Measurements from ENCODE around the gene CTSA. TPM values are rescaled to one million over a fixed set of nuclear protein-coding genes. Genes with fewer than 3 reads are reported as not detected.

The CTSA gene
- total RNA-seq, 4 donors from 2014 or later, result 79.1 to 164 (median 109) TPM

DNA sequence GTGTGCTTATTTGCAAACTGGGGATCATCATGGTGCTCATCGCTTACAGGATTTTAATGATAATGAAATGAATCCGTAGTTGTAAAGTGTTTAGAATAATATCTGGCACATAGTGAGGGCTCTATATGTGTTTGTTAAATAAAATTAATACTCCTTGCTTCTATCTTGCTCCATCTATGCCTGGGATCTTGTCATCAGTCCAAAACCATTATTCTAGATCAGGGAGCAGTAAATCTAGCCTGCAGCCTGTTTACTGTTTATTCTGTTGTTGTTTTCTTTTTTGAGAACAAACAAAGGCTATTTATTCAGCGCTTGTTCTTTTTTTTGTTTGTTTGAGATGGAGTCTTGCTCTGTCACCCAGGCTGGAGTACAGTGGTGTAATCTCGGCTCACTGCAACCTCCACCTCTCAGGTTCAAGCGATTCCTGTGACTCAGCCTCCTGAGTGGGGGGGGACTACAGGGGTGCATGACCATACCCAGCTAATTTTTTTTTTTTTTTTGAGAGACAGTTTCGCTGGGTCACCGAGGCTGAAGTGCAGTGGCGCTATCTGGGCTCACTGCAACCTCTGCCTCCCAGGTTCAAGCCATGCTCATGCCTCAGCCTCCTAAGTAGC is 42.1 kb upstream of the CTSA start:
- TF ChIP-seq, protein P1, sequence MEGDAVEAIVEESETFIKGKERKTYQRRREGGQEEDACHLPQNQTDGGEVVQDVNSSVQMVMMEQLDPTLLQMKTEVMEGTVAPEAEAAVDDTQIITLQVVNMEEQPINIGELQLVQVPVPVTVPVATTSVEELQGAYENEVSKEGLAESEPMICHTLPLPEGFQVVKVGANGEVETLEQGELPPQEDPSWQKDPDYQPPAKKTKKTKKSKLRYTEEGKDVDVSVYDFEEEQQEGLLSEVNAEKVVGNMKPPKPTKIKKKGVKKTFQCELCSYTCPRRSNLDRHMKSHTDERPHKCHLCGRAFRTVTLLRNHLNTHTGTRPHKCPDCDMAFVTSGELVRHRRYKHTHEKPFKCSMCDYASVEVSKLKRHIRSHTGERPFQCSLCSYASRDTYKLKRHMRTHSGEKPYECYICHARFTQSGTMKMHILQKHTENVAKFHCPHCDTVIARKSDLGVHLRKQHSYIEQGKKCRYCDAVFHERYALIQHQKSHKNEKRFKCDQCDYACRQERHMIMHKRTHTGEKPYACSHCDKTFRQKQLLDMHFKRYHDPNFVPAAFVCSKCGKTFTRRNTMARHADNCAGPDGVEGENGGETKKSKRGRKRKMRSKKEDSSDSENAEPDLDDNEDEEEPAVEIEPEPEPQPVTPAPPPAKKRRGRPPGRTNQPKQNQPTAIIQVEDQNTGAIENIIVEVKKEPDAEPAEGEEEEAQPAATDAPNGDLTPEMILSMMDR (IDR thresholded peaks at IDR 0.05; ENCODE audit: low read depth), result no peak

DNA sequence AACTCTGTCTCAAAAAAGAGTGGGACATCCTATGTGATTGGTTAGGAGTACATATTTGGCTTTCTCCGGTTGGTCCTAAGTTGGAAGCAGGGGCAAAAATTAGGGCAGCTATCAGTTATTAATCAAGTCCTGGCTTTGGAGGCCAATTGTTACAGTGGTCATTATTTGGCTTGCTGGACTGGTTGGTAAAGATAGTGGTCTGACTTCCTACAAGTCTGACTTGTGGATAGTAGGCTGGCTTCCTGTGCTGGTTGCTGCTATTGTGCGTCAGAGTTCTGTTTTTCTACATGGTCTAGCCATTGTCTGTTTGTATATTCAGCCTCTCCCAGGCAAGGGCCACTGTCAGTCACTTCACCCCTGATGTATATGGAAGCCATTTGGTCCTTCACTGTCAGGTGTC is 40.9 kb upstream of the CTSA start:
- TF ChIP-seq, protein P1 (IDR thresholded peaks at IDR 0.05; ENCODE audit: low read depth), result no peak

DNA sequence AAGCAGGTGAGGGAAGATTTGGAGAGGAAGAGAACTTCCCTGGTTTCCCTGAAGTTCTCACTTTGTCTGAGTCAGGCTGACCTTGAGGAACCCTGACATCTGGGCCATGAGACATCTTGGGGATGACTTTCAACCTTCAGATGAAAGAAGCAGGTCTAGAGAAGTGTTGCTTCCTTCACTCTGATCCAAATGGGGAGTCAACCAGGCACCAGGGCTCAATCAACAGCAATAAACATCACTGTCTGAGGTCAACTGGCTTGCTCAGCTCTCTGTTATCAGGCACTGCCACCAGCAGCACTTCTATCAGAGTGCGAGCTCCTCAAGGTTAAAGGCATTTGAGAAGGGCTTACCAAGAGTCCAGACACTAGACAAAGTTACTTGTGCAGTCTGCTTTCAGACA is 40.2 kb upstream of the CTSA start:
- TF ChIP-seq, protein P1 (IDR thresholded peaks at IDR 0.05; ENCODE audit: low read depth), result no peak

DNA sequence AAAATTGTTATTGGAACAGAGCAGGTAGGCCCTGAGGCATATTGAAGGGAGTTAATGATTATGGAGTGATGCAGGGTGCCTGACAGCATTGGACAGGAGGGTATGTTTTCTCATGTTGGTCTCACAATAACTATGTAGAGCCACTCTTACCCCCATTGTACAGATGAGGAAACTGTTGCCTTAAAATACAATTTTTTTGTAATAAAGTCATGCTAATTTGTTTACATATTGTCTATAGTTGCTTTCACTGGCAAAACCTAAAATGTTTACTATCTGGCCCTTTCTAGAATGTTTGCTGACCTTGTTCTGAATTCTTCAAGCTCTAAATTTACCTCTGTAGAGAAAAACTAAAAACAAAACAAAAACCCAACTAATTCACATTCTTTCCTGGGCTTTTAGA is 39.6 kb upstream of the CTSA start:
- TF ChIP-seq, protein P1 (IDR thresholded peaks at IDR 0.05; ENCODE audit: low read depth), result no peak

DNA sequence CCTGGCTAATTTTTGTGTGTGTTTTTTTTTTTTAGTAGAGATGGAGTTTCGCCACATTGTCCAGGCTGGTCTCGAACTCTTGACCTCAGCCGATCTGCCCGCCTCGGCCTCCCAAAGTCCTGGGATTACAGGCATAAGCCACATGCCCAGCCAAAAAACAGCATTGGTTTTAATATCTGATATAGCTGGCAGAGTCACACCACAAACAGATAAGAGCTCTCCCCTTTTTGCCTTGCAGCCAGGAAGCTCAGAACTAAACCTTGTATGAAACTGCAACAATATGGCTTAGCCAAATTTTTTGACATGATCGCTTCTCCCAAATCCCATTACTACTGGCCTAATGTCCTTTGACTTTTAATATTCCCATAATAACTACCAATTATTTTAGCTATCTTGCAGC is 38.8 kb upstream of the CTSA start:
- TF ChIP-seq, protein P1 (IDR thresholded peaks at IDR 0.05; ENCODE audit: low read depth), result no peak

DNA sequence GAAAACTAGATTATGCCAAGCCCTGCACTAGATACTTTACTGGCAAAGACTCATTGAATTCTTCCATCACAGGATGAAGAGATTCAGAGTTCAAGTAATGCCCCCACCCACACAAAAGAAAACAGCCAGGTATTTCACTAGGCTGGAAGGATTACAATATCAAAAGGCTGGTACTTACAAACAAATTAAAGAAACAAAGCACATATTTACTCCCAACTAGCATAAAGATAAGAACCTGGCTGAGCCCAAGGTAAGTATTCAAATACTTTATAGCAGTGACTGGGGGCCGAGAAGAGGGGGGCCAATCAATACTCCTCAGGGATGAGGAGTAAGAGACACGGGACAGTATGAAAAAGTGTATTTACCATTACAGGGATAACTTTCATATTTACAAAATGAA is 37.7 kb upstream of the CTSA start:
- TF ChIP-seq, protein P1 (IDR thresholded peaks at IDR 0.05; ENCODE audit: low read depth), result no peak

DNA sequence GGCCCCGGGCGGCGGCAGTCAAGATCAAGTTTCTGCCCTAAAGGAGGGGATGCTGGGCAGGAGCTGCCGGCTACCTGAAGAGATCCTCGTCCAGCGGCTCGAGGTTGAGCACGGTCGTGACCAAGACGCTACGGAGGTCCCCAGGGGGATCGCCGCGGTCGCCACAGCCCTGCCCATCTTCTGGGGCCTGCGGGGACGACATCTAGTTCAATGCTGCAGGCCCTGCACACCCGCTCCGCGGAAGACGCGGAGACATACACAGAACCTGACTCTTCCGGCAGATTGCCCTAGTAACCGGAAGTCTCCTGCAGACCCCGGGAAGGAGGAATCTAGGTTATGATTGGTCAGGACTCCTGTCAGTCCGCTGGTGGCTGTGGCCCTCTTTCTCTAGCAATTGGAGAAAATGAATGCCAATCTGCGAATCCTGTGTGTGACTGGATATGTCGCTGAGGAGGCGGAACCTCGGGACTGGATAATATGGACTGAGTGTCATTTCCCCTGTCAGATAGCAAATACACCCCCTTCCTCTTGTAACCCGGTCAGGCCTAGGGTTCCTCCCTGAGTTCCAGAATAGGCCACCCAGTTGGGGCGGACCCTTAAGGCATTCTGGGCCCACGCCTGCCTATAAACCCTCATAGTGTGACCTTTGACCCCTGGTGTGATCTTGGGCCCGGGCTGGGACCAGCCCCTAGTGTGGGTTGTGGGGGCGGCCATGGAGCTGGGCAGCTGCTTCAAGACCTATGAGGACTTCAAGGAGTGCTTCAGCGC is 33.8 kb upstream of the CTSA start, which contains the start of the genes ACOT8 and ZSWIM3:
Gene ACOT8 (minus strand): TSS at position 279 of the 768 bp plus-strand sequence. CDS start 77 bp downstream, at position 202.
Gene ZSWIM3 (plus strand): TSS at position 501 of the 768 bp plus-strand sequence. CDS start 212 bp downstream, at position 713.
- TF ChIP-seq, protein P1 (IDR thresholded peaks at IDR 0.05; ENCODE audit: low read depth), result no peak
